GM21619 (cell line): Measurements from ENCODE around the gene DPEP2NB.

Source experiments
- ATAC-seq: cut with Tn5 transposase; IDR thresholded peaks from one replicate; pipeline ENCODE4 v1.9.1; 2021; ENCODE audit not compliant: unreplicated experiment

The DPEP2NB gene

GRCh38 chr16:67964477-67965131 is 51.1 kb downstream of the DPEP2NB start:
- no peak for ATAC-seq

GRCh38 chr16:67963662-67964321 is 51.9 kb downstream of the DPEP2NB start:
- no peak for ATAC-seq
